Hematopoietic multipotent progenitor cell treated with erythropoietin and hydrocortisone succinate and interleukin-3 and kit ligand, for 4 days (in vitro differentiated cells): ENCODE measurements around the gene SH3BP2.
"Not testable (repeated sequence)": the region's sequence is repeated elsewhere in the genome, so short reads cannot be mapped to it uniquely, and the experiment has no call there.

Experiments
- DNase-seq: peaks from one replicate; pipeline ENCODE4 v3.0.0-alpha.2; 2015

The SH3BP2 gene

DNA sequence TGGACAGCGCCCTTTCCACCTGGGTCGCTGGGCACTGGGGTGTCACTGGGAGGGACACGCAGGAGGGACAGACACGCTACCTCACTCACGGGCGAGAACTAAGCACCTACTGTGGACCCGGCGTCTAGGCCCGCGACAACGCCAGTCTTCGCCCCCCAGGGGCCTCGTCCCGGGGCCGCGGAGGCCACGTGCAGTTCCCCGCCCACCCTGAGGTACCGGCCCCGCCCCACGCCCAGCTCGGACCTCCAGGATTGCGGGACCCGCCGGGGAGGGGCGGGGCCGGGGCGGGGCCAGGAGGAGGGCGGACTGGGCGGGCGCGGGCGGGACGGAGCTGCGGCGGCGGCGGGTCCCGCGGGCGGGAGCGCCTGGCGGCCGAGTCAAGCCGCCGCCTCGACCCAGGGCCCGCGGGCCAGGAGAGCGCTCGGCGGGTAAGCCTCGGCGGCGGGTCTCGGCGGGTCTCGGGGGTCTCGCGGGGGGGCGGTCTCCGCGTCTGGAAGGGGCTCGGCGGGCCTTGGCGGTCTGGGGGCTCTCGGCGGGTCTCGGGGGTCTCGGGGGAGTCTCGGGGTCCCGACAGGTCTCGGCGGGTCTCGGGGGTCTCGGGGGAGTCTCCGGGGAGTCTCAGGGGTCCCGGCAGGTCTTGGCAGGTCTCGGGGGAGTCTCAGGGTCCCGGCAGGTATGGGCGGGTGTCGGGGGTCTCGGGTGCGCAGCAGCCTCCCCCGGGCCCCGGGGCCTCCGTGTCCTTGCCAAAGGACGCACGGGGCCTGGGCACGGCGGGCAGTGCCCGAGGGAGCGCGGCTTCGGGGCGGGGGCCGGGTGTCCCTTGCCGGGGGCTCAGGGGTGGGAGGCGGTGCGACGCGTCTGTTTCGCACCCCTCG lies at the start of gene SH3BP2:
Gene SH3BP2 (plus strand): TSS at position 375 of the 875 bp plus-strand sequence. CDS start 27,533 bp downstream, outside the sequence.
- DNase-seq, result peak; percentile 86

- no peak for DNase-seq
Measured at GRCh38 chr4:2743518-2744445, 49.1 kb upstream of the SH3BP2 start.

DNA sequence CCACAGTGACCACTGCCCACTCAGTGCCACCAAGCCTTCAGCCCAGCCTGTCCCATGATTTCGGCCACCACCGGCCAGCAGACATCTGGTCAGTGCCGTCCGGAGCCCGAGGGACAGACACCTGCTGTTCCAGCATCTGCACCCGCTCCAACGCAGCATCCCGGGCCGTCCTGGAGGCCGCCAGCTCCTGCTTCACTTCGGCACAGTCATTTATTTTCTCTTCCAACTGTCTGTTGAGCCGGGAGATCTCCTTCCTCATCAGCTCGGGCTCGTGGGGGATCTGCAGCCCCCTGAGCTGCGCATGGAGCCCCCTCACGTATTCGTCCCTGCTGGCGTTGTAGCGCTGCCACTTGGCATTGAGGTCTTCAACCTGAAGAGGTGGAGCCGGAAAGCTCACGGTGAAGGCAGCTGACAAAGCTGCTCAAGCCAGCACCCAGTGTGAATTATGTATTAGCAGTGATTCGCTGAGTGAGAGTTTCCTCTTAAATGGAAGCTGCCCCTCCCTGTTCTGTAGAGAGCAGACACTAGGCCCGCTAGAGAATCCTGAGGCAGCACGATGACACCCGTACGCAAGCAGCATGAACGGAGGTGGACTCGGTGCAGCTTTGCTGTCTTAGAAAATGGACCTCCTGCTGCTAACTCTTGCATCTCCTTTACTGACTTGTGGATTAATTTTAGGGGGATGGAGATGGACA lies 48.2 kb upstream of the SH3BP2 start:
- DNase-seq, result no peak

DNA sequence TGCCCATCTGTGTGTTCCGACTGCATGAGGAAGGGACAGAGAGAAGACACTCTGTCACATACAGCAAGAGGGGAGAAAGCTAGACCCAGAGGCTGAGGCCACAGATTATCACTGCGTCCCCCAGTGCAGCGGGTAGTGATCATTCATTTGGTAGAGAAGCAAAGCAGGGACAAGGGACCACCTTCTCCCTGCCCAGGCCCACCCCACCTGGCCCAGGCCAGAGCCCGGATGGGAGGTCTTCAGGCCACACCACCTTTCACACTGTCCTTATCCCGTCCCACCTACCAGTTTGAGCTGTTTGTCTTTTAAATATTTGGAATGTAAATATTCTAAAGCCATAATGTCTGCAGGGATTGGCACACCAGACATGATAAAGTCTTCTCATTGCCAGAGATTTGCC lies 47.4 kb upstream of the SH3BP2 start:
- DNase-seq, result no peak

GRCh38 chr4:2745981-2746806 lies 46.7 kb upstream of the SH3BP2 start:
- peak; percentile 31 for DNase-seq

DNA sequence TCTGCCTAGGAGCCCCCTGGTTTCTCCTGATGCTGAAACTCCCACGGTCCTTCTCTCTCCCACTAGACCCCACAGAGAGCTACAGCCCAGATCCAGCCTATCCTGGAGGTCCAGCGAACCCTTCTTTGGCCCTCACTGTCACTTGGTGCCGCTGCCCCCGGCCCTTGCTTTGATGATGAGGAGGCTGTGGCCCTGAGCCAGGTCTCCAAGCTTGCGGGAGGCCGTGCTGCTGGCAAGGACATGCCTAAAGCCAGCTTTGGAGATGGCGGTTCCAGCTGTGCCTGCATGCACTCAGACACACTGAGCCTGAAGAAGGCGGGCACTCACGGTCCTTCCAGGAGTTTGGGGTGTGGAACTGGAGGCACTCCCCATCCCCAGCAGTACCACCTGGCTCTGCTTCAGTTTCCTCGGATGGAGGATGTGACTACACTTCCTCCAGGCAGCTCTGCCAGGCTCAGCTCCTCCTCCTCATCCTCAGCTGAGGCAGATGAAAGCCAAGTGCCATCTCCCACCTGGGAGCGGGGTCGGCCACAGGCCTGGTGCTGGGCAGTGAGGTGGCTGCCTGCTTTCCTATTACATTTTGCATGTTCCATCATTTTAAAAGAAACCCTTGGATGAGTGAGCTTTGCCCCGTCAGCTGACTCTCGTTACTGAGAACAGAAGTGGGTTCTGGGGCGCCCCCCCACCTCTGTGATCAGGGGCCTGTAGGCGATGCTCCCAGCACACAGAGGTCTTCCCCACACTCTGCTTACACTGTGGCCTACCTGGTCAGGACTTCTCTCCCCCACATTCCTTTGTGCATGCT lies 45.8 kb upstream of the SH3BP2 start:
- no peak for DNase-seq

- peak; percentile 38 for DNase-seq
Measured at GRCh38 chr4:2750719-2751605, 41.9 kb upstream of the SH3BP2 start.

DNA sequence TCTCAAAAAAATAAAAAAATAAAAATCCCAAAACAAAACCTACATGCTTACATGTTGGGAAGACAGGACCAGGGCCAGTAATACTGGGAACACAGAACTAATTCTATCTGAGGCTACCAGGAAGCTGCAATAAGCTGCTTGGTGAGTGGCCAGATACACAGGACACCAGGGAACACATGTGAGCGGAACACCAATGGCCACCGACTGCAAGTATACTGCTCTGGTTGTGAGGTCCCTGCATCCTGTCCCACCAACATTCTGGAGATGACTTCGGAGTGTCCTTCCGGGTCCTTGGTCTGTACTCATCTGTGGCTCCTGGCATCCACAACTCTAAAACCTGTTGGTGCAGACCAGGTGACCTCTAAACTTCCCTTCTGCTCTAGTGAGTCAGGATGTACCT lies 39.4 kb upstream of the SH3BP2 start:
- DNase-seq, result no peak

DNA sequence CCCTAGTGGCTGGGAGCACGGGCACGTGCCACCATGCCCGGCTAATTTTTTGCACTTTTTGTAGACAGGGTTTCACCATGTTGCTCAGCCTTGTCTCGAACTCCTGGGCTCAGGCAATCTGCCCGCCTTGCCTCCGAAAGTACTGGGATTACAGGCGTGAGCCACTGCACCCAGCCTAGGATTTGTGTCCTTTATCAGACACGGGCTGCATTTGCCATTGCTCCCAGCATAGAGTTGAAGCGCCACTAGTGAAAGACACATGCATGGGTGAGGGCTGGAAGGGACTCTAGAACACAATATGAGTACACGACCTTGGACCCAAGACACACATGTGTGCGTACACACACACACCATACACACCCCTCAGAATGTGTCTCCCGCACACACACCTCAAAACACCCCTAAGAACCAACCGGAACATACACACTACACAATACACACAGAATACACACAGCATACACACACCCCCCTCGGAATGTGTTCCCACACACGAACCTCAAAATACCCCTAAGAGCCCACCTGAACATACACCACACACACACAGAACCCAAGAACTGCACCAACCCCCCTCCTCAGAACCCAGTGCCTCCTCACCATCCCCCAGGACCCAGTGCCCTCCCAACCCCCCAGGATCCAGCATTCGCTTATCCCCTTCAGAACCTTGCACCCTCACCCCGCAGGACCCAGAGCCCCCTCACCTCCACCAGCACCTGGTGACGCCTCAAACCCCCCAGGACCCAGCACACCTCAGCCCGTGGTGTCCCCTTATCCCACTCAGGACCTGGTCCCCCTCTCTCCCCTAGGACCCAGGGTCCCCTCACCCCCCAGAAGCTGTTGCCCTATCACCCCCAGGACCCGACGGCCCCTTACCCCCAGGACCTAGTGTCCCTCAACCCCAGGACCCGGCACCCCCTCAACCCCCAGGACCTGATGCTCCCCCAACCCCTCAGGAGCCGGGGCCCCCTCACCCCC lies 37.8 kb upstream of the SH3BP2 start:
- no peak for DNase-seq

DNA sequence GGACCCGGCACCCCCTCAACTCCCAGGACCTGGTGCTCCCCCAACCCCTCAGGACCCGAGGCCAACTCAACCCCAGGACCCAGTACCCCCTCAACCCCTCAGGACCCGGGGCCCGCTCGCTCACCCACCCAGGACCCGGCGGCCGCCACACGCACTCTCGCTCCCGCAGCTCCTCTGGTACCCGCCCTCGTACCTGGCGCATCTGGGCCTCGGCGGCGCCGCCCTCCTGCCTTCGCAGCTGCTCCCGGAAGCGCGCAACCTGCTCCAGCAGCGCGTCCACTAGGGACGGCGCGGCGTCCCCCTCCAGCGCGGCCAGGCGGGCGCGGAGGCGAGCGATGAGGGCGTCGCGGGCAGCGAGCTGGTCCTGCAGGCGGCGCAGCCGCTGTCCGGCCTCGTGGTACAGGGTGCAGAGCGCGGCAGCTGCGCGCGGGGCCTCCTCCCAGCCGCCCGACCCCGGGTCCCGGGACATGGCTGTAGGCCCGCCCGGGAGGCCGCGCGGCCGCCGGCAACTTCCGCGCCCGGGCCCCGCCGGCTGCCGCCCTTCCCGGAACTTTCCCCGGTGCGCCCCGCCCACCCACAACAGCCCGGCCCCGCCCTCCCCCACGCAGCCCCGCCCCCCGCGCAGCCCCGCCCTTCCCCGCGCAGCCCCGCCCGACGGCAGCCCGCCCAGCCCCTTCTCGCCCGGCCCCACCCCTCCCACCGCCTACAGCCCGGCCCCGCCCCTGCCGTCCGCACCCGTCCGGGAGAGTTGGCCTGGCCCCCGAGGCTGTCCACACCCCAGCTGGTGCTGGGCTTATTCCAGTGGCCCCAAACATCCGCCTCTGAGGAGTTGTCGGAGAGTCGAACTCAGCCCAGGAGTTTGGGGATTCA lies 36.8 kb upstream of the SH3BP2 start, which contains the start of gene TNIP2:
Gene TNIP2 (minus strand): TSS at position 516 of the 870 bp plus-strand sequence. CDS start 47 bp downstream, at position 469.
- DNase-seq, result peak; percentile 86

DNA sequence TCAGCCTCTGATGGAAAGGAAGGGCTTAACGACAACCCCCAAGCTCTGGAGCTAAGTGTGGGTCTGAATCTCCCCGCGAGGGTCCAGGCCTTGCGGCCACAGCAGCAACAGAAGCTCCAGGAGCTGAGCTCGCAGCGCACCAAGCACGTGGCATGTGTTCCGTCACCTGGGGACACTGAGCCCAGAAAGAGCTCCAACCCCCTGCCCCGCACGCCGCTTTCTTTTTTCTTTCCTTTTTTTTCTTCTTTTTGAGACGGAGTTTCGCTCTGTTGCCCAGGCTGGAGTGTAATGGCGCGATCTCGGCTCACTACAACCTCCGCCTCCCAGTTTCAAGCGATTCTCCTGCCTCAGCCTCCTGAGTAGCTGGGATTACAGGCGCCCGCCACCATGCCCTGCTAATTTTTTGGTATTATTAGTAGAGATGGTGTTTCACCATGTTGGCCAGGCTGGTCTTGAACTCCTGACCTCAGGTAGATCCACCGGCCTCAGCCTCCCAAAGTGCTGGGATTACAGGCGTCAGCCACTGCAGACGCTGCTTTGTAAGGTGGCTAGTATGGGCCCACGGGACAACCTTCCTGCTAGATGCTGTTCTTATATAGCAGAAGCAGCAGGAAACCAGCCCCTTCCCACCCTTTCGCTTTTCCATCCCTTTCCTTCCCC lies 36.1 kb upstream of the SH3BP2 start:
- no peak for DNase-seq

DNA sequence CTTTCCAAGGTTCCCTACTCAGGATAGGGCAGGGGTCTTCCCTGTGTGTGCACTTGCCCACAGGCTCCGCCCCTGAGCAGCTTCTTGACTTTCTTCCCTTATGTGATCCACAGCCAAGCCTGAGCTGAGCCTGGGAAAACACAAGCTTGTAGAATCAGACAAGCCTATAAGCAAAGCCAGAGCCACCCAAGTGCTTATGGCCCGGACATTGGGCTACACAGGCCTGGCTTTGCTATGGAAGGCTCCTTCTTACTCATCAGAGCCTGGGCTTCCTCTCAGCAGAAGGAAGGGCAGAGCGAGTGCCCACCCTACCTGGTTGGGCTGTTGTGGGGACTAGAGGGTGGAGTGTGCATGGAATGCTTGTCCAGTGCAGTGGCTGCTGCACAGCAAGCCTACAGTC lies 35.5 kb upstream of the SH3BP2 start:
- DNase-seq, result no peak

DNA sequence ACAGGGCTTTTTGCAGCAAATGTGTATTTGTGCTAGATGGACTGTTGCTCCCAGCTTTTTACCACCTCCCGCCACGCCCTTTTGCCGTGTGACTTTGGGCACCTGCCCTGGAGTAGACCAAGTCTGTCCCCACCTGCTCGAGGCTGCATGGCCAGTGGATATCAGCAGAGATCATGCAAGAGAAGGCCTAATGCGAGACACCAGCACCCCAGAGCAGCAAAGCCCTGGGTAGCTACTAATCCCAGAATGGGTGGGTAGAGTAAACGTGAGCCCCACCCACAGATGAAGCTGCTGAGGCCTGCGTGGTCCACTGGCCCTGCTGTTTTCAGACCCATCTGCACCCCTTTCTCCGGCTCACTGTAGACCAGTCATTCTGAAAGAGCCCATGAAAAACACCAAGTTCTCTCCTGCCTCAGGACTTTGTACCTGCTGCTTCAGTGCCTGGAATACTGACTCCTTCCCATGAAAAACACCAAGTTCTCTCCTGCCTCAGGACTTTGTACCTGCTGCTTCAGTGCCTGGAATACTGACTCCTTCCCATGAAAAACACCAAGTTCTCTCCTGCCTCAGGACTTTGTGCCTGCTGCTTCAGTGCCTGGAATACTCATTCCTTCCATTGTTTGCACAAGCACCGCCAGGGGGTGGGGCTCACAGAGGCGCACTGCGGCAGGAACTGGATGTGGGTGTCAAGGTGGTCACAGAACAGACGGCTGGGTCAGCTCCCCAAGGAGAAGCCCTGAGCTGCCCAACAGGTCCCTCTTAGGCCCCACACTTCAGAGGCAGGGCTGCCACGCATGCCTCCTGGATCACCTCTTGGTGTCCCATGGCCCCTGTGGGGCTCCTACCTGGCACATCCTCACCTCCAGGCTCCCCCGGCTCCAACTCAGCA lies 31.6 kb upstream of the SH3BP2 start:
- DNase-seq, result peak; percentile 56

DNA sequence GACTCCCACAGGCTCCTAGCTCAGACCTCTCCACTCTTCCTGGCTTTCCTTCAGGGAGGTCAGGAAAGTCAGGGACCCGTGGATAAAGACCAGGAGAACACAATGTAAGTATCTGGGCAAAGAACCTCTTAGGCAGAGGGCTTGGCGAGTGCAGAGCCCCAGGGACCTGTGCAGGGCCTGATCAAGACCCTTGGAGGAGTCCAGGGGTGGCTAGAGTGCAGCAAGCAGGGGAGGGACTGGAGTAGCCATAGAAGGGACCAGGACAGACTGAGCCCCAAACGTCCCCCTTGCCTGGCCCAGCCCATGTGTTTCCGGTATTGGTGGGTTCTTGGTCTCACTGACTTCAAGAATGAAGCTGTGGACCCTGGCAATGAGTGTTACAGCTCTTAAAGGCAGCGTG lies 30.8 kb upstream of the SH3BP2 start:
- no peak for DNase-seq

GRCh38 chr4:2762486-2763370 lies 30.2 kb upstream of the SH3BP2 start:
- DNase-seq, result not testable (repeated sequence)
